Putamen (tissue), 1 donor: ENCODE results near the gene SPATA45.

ENCODE experiments used
- DNase-seq: peaks from one replicate; pipeline ENCODE4 v3.0.0-alpha.2; 2016; ENCODE audit warnings: low spot score

The SPATA45 gene

GRCh38 chr1:212780759-212781158, 66.7 kb downstream of the SPATA45 start:
- DNase-seq = no peak
